GM12875 (cell line): Measurements from ENCODE around the gene GTF3C5.
"Not testable (repeated sequence)": the region's sequence is repeated elsewhere in the genome, so short reads cannot be mapped to it uniquely, and the experiment has no call there.

Experiments
- H3K4me3 ChIP-seq: one replicate; pipeline ENCODE4 v1.5.1; 2011; ENCODE audit warnings: low read depth, low read length, control low read depth
- CTCF ChIP-seq: IDR thresholded peaks from 2 replicates; pipeline ENCODE4 v1.5.1; 2011; ENCODE audit warnings: low read depth, mild to moderate bottlenecking, control low read depth, inconsistent platforms, low read length, moderate library complexity, borderline replicate concordance; ENCODE audit not compliant: insufficient read depth

Gene GTF3C5

GRCh38 chr9:132986114-132986513 lies 44.7 kb upstream of the GTF3C5 start:
- no peak for TF ChIP-seq CTCF
- H3K4me3 ChIP-seq = no peak overlapping the region

GRCh38 chr9:132986640-132987620 lies 43.9 kb upstream of the GTF3C5 start:
- no peak for TF ChIP-seq CTCF
- H3K4me3 ChIP-seq = no peak overlapping the region

- no peak for TF ChIP-seq CTCF
- H3K4me3 ChIP-seq = no peak overlapping the region
Measured at GRCh38 chr9:132988244-132989013, 42.4 kb upstream of the GTF3C5 start.

GRCh38 chr9:132989014-132989310 lies 41.8 kb upstream of the GTF3C5 start:
- no peak for TF ChIP-seq CTCF
- H3K4me3 ChIP-seq = no peak overlapping the region

GRCh38 chr9:132989414-132989996 lies 41.3 kb upstream of the GTF3C5 start:
- H3K4me3 ChIP-seq = no peak overlapping the region
- no peak for TF ChIP-seq CTCF

- not testable (repeated sequence) for H3K4me3 ChIP-seq
Measured at GRCh38 chr9:132989998-132990557, 40.7 kb upstream of the GTF3C5 start.

- no peak for TF ChIP-seq CTCF
- no peak overlapping the region for H3K4me3 ChIP-seq
Measured at GRCh38 chr9:132990781-132991180, 40.0 kb upstream of the GTF3C5 start.
